ENCODE results near the gene AKNA. TPM values are rescaled to one million over a fixed set of nuclear protein-coding genes. Genes with fewer than 3 reads are reported as not detected.

AKNA gene
- polyA plus RNA-seq, 3 donors: 3.3 to 147 (median 7.3) TPM

DNA sequence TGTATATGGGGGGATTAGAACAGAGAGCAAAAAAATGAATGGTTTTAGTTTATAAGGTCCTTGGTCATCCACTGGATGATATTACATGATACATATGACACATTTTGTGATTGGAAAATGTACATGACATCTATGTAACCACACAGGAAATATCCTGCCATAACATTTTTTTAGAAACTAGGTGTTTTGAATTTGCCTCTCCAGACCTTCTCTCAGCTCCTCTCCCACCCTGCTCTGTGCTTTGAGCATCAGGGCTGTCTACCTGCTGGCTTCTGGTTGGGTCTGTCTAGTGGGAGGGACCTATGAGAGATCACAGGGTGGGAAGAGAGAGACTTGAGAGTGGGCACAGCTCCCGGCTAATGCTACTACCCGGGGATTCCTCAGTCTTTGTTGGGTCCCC lies 24.4 kb downstream of the AKNA start:
- H3K79me2 ChIP-seq (ENCODE audit: insufficient read depth, low read length): peaks cover 69% of the 10 kb centered on the region
- TF ChIP-seq, protein P1, sequence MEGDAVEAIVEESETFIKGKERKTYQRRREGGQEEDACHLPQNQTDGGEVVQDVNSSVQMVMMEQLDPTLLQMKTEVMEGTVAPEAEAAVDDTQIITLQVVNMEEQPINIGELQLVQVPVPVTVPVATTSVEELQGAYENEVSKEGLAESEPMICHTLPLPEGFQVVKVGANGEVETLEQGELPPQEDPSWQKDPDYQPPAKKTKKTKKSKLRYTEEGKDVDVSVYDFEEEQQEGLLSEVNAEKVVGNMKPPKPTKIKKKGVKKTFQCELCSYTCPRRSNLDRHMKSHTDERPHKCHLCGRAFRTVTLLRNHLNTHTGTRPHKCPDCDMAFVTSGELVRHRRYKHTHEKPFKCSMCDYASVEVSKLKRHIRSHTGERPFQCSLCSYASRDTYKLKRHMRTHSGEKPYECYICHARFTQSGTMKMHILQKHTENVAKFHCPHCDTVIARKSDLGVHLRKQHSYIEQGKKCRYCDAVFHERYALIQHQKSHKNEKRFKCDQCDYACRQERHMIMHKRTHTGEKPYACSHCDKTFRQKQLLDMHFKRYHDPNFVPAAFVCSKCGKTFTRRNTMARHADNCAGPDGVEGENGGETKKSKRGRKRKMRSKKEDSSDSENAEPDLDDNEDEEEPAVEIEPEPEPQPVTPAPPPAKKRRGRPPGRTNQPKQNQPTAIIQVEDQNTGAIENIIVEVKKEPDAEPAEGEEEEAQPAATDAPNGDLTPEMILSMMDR (IDR thresholded peaks at IDR 0.05): no peak
- intact Hi-C loops (cut with micrococcal nuclease): loop anchor here in 1 of 2 donors (5.0 kb wide), 1 partner anchor 34 kb away; no protein-coding TSS in a partner anchor

DNA sequence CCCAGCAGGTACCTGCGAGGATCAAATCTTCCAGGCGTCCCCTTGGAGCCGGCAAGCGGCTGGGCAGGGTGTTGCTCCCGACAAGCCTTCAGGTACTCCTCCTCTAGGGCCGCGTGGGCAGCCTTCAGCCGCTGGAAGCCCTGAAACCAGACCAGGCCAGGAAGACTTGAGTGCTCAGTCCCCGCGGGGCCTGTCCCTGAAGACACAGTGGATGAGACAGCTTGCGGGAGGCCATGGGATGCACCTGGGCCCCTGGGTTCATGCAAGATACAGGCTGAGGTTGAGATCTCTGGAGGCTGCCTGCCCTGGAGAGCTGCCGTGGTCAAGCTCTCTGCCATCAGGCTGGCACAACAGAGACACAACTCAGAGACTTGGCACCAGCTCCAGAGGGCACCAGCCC lies 25.4 kb downstream of the AKNA start:
- Histone ChIP-seq H3K4me1 (ENCODE audit: control insufficient read depth in 1 of 2, insufficient read depth in 2 of 2, low read length in 2 of 2) (peaks cover 41 to 44% of the 10 kb centered on the region in 2 donors), H2AFZ (ENCODE audit: insufficient read depth, low read depth, low read length, poor library complexity, severe bottlenecking) (no peak overlapping the region), H3K79me2 (ENCODE audit: insufficient read depth, low read length) (peaks cover 71% of the 10 kb centered on the region), H4K20me1 (ENCODE audit: insufficient read depth, low read length) (peaks cover 52% of the 10 kb centered on the region), H3K4me3 (replicated peaks in 1 of 3; ENCODE audit: low read depth in 2 of 3, low read length in 3 of 3) (no peak overlapping the region), H3K9ac (ENCODE audit: insufficient read depth, low read length, poor library complexity, severe bottlenecking) (no peak overlapping the region), H3K27ac (ENCODE audit: low read depth in 1 of 2, low read length in 2 of 2) (peak overlapping the region; percentile 8 to 96), H3K4me2 (replicated peaks; ENCODE audit: extremely low read depth, low read length, poor library complexity, severe bottlenecking) (no peak overlapping the region), H3K36me3 (replicated peaks in 1 of 2; ENCODE audit: control insufficient read depth in 1 of 2, insufficient read depth in 2 of 2, low read length in 2 of 2) (peaks cover 83 to 89% of the 10 kb centered on the region in 2 donors), H3K27me3 (ENCODE audit: control insufficient read depth in 2 of 2, insufficient read depth in 2 of 2, low read length in 2 of 2) (no peaks in the 10 kb centered on the region), H3K9me3 (replicated peaks in 1 of 2; ENCODE audit: control insufficient read depth in 1 of 2, insufficient read depth in 1 of 2, low read length in 2 of 2) (no peaks in the 10 kb centered on the region)
- WGBS (ENCODE audit: insufficient coverage): 85% methylated on average over 12 of the region's 12 CpGs
- Mint-ChIP-seq H3K36me3 (peaks cover 86 to 98% of the 10 kb centered on the region in 2 donors), H3K27ac (peak overlapping the region in 5 of 7 donors; percentile 68 to 98 (median 78)), H3K4me1 (peaks cover 46% of the 10 kb centered on the region), H3K9me3 (peaks cover 0 to 5% (median 0%) of the 10 kb centered on the region in 7 donors), H3K27me3 (ENCODE audit: low read depth in 3 of 3) (no peaks in the 10 kb centered on the region), H3K4me3 (no peak overlapping the region)
- TF ChIP-seq, protein P1 (IDR thresholded peaks at IDR 0.05): no peak
- DNase-seq: no peak
- intact Hi-C loops (cut with micrococcal nuclease): loop anchor here in 1 of 2 donors (5.0 kb wide), 1 partner anchor 35 kb away; no protein-coding TSS in a partner anchor

More for the DNA sequence above, 24.4 kb downstream of the AKNA start:
- 40% methylated on average over 1 of the region's 2 CpGs for WGBS (ENCODE audit: insufficient coverage)
- Histone ChIP-seq H3K36me3 (replicated peaks in 1 of 2; ENCODE audit: control insufficient read depth in 1 of 2, insufficient read depth in 2 of 2, low read length in 2 of 2) (peaks cover 83 to 89% of the 10 kb centered on the region in 2 donors), H3K9ac (ENCODE audit: insufficient read depth, low read length, poor library complexity, severe bottlenecking) (no peak overlapping the region), H4K20me1 (ENCODE audit: insufficient read depth, low read length) (peaks cover 41% of the 10 kb centered on the region), H3K4me3 (replicated peaks in 1 of 3; ENCODE audit: low read depth in 2 of 3, low read length in 3 of 3) (peak overlapping the region in 1 of 3 experiments; percentile 58), H3K4me2 (replicated peaks; ENCODE audit: extremely low read depth, low read length, poor library complexity, severe bottlenecking) (peak overlapping the region; percentile 63), H2AFZ (ENCODE audit: insufficient read depth, low read depth, low read length, poor library complexity, severe bottlenecking) (no peak overlapping the region), H3K27ac (ENCODE audit: low read depth in 1 of 2, low read length in 2 of 2) (peak overlapping the region; percentile 89 to 96), H3K9me3 (replicated peaks in 1 of 2; ENCODE audit: control insufficient read depth in 1 of 2, insufficient read depth in 1 of 2, low read length in 2 of 2) (no peaks in the 10 kb centered on the region), H3K4me1 (ENCODE audit: control insufficient read depth in 1 of 2, insufficient read depth in 2 of 2, low read length in 2 of 2) (peaks cover 51 to 54% of the 10 kb centered on the region in 2 donors), H3K27me3 (ENCODE audit: control insufficient read depth in 2 of 2, insufficient read depth in 2 of 2, low read length in 2 of 2) (no peaks in the 10 kb centered on the region)
- no peaks in the 10 kb centered on the region for H3K27me3 Mint-ChIP-seq (ENCODE audit: low read depth in 3 of 3)
- peaks cover 57% of the 10 kb centered on the region for H3K4me1 Mint-ChIP-seq
- no peak for DNase-seq
- H3K9me3 Mint-ChIP-seq: peaks cover 0 to 5% (median 0%) of the 10 kb centered on the region in 7 donors
- no peak overlapping the region for H3K4me3 Mint-ChIP-seq
- peaks cover 87 to 98% of the 10 kb centered on the region in 2 donors for H3K36me3 Mint-ChIP-seq
- H3K27ac Mint-ChIP-seq: peak overlapping the region; percentile 97 to 99 (median 98)
